KMS-11 (cell line): Measurements from ENCODE around the gene GARIN3.

ENCODE experiments used
- H2AFZ ChIP-seq: fragments of 200-600 bp; sonication (generic); 2 replicates; pipeline ENCODE4 v1.6.1; 2016; ENCODE audit warnings: antibody characterized with exemption, mixed run types, low read depth
- H3K27ac ChIP-seq: fragments of 200-600 bp; sonication (generic); 2 replicates; pipeline ENCODE4 v1.6.1; 2016; ENCODE audit warnings: mild to moderate bottlenecking, mixed run types
- H3K27me3 ChIP-seq: fragments of 200-600 bp; sonication (generic); 2 replicates; pipeline ENCODE4 v1.6.1; 2017; ENCODE audit warnings: mild to moderate bottlenecking, low read depth, mixed run types, moderate library complexity; ENCODE audit not compliant: insufficient read depth
- H3K36me3 ChIP-seq: fragments of 200-600 bp; sonication (generic); 2 replicates; pipeline ENCODE4 v1.6.1; 2017; ENCODE audit warnings: mild to moderate bottlenecking, mixed run types; ENCODE audit not compliant: insufficient read depth
- H3K4me1 ChIP-seq: fragments of 200-600 bp; sonication (generic); 2 replicates; pipeline ENCODE4 v1.6.1; 2016; ENCODE audit warnings: mild to moderate bottlenecking, low read depth, mixed run types; ENCODE audit not compliant: poor library complexity, severe bottlenecking
- H3K4me2 ChIP-seq: fragments of 200-600 bp; sonication (generic); 2 replicates; pipeline ENCODE4 v1.7.0; 2016; ENCODE audit warnings: mild to moderate bottlenecking, mixed run types
- H3K4me3 ChIP-seq: fragments of 200-600 bp; sonication (generic); IDR thresholded peaks from 2 replicates; pipeline ENCODE4 v1.6.1; 2017; ENCODE audit warnings: low read depth, low read length, mixed read lengths; ENCODE audit not compliant: insufficient read depth
- H3K79me2 ChIP-seq: fragments of 200-600 bp; sonication (generic); 2 replicates; pipeline ENCODE4 v1.6.1; 2016; ENCODE audit warnings: low read depth, mixed run types; ENCODE audit not compliant: insufficient read depth
- H3K9ac ChIP-seq: fragments of 200-600 bp; sonication (generic); 2 replicates; pipeline ENCODE4 v1.6.1; 2016; ENCODE audit warnings: mild to moderate bottlenecking, mixed run types
- H4K20me1 ChIP-seq: fragments of 200-600 bp; sonication (generic); 2 replicates; pipeline ENCODE4 v1.6.1; 2016; ENCODE audit warnings: mild to moderate bottlenecking, mixed run types; ENCODE audit not compliant: insufficient read depth
- TF ChIP-seq, protein P1 (sequence below): fragments of 200-600 bp; sonication (generic); conservative IDR thresholded peaks from 2 replicates; pipeline ENCODE4 v1.6.1; 2017; ENCODE audit warnings: low read depth, mild to moderate bottlenecking, antibody characterized with exemption, low read length, moderate library complexity, mixed read lengths

Gene GARIN3

DNA sequence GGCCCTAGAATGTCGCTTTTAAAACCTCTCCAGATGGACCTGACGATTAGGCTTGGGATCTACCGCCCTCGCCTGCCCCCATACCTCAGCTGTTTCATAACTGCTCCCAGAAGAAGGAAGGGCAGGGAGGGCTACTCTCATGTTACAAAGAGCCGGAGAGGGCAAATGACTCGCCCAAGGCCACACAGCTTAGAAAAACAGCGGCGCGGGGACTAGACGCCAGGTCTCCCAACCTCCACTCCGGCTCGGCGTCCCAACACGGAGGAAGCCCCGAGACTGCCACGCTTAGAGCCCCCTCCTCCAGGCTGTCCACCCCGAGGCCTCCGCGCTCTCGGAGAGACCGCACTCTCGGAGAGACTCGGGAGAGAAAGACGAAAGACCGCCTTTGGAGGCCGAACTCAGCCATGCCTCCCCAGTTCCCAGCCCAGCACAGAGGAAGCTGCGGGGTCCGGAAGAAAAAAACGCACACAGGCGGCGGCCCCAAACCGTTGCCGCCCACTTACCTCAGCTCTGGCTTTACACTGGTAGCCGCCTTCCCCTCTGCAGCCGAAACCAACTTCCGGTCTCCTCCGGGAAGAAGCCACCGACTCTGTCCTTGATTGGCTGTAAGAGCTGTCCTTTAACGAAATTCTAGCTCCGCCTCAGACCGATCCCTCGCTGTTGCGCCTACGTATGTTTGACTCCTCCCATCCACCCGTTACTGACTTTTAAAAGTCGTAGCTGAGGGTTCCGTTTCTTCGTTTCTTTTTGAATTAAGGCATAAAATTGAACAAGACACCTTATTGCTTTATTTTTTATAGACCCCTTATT is 23.5 kb downstream of the GARIN3 start, which contains the start of gene MED7:
TSS of gene MED7 (minus strand) at position 549 of the 810 bp plus-strand sequence. CDS start 3,434 bp downstream, outside the sequence.
- no peaks in the 10 kb centered on the region for H3K27me3 ChIP-seq
- H4K20me1 ChIP-seq = no peaks in the 10 kb centered on the region
- H3K27ac ChIP-seq = peak within 1 kb of the TSS; percentile 51
- H3K9ac ChIP-seq = peak within 1 kb of the TSS; percentile 78
- peak within 1 kb of the TSS; percentile 46 for H3K4me2 ChIP-seq
- TF ChIP-seq, protein P1, sequence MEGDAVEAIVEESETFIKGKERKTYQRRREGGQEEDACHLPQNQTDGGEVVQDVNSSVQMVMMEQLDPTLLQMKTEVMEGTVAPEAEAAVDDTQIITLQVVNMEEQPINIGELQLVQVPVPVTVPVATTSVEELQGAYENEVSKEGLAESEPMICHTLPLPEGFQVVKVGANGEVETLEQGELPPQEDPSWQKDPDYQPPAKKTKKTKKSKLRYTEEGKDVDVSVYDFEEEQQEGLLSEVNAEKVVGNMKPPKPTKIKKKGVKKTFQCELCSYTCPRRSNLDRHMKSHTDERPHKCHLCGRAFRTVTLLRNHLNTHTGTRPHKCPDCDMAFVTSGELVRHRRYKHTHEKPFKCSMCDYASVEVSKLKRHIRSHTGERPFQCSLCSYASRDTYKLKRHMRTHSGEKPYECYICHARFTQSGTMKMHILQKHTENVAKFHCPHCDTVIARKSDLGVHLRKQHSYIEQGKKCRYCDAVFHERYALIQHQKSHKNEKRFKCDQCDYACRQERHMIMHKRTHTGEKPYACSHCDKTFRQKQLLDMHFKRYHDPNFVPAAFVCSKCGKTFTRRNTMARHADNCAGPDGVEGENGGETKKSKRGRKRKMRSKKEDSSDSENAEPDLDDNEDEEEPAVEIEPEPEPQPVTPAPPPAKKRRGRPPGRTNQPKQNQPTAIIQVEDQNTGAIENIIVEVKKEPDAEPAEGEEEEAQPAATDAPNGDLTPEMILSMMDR = no peak
- H3K36me3 ChIP-seq = no peaks in the 10 kb centered on the region
- H3K79me2 ChIP-seq = peaks cover 11% of the 10 kb centered on the region
- peak within 1 kb of the TSS; percentile 80 for H2AFZ ChIP-seq
- H3K4me1 ChIP-seq = no peaks in the 10 kb centered on the region
- no peak within 1 kb of the TSS for H3K4me3 ChIP-seq

DNA sequence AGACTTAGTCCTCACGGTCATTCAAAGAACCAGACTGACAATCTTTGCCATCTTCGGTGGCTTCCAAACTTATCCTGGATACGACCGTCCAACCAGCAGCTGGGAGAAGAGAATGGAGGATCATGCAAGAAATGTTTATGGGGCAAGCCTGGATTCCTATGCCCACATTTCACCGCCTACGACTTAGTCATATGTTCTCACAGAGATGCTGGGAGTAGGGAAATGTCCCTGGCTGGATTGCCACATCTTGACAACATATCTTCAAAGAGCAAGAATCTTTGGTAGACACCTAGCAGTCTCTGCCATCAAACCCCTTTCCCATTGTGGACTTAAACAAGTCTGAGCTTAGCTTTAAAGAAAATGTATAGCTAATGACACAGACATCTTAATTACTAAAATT is 28.4 kb downstream of the GARIN3 start:
- H3K4me2 ChIP-seq = no peak overlapping the region
- TF ChIP-seq, protein P1 = no peak
- no peak overlapping the region for H3K9ac ChIP-seq
- H3K4me1 ChIP-seq = no peaks in the 10 kb centered on the region
- H2AFZ ChIP-seq = no peak overlapping the region
- H3K27ac ChIP-seq = no peak overlapping the region
- no peaks in the 10 kb centered on the region for H4K20me1 ChIP-seq
- no peak overlapping the region for H3K4me3 ChIP-seq
- H3K79me2 ChIP-seq = peaks cover 11% of the 10 kb centered on the region
- H3K36me3 ChIP-seq = no peaks in the 10 kb centered on the region
- H3K27me3 ChIP-seq = no peaks in the 10 kb centered on the region

DNA sequence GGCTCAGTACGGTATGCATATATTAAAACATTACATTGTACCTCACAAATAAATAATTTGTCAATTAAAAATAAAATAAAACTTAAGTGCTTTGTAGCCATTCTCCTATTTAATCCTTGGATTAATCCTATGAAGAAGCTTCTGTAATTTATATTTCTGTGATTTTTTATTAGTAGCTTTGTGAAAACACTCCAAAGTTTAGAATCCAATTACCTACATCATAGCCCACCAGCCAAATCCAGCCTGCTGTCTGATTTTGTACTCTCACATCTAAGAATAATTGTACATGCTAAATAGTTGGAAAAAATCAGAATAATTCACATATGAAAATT is 33.8 kb downstream of the GARIN3 start:
- Histone ChIP-seq H3K4me3 (no peak overlapping the region), H3K79me2 (no peaks in the 10 kb centered on the region), H3K4me1 (no peaks in the 10 kb centered on the region), H4K20me1 (no peaks in the 10 kb centered on the region), H3K27me3 (no peaks in the 10 kb centered on the region), H3K27ac (no peak overlapping the region), H3K36me3 (no peaks in the 10 kb centered on the region), H3K9ac (no peak overlapping the region), H2AFZ (no peak overlapping the region), H3K4me2 (no peak overlapping the region)
- TF ChIP-seq, protein P1 = no peak

DNA sequence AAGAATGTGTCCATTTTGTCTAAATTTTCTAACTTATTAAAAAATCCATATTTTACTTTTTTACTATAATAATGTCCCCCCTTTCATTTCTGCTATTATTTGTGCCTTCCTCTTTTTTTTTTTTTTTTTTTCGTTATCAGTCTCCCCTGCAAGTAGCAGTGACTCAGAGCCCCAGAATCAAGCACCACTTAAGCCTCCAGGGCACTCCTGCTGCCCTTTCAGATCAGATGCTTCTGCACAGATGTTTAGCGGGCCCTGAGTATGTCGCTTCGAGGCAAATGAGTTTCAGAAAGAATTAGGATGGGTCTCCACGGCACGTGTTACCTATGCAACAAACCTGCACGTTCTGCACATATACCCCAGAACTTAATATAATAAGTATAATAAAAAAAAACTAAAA is 35.1 kb downstream of the GARIN3 start:
- H4K20me1 ChIP-seq = no peaks in the 10 kb centered on the region
- no peak overlapping the region for H3K9ac ChIP-seq
- H3K4me1 ChIP-seq = no peaks in the 10 kb centered on the region
- no peaks in the 10 kb centered on the region for H3K27me3 ChIP-seq
- H3K4me2 ChIP-seq = no peak overlapping the region
- H3K4me3 ChIP-seq = no peak overlapping the region
- H3K27ac ChIP-seq = no peak overlapping the region
- H2AFZ ChIP-seq = no peak overlapping the region
- no peaks in the 10 kb centered on the region for H3K36me3 ChIP-seq
- no peaks in the 10 kb centered on the region for H3K79me2 ChIP-seq
- TF ChIP-seq, protein P1 = no peak
